Esophagus muscularis mucosa (tissue), 4 donors: ENCODE results near the gene CDCA5.

ENCODE experiments used
- EP300 ChIP-seq: sonication (generic); formaldehyde crosslinking; IDR thresholded peaks from one replicate; pipeline ENCODE4 v1.6.1; 2017; ENCODE audit warnings: antibody characterized with exemption
- POLR2A ChIP-seq: fragments of 450-650 bp; IDR thresholded peaks from one replicate; pipeline ENCODE4 v1.6.1; 2017; ENCODE audit warnings: antibody characterized with exemption, moderate library complexity, mild to moderate bottlenecking, low read depth
- POLR2AphosphoS5 ChIP-seq, 2 donors: sonication (generic); formaldehyde crosslinking; IDR thresholded peaks; one replicate each; pipeline ENCODE4 v1.6.1; 2017; ENCODE audit warnings: antibody characterized with exemption in 2 of 2
- TF ChIP-seq, protein P1 (sequence below), 3 experiments: fragments of 200-600 bp in 2 of 3; fragments of 450-650 bp in 1 of 3; sonication (generic) in 2 of 3; IDR thresholded peaks; one replicate each; pipeline ENCODE4 v1.5.1; 2017 to 2019; ENCODE audit warnings: antibody characterized with exemption in 3 of 3, mild to moderate bottlenecking in 2 of 3, moderate library complexity in 1 of 3

- TF ChIP-seq, protein P1, sequence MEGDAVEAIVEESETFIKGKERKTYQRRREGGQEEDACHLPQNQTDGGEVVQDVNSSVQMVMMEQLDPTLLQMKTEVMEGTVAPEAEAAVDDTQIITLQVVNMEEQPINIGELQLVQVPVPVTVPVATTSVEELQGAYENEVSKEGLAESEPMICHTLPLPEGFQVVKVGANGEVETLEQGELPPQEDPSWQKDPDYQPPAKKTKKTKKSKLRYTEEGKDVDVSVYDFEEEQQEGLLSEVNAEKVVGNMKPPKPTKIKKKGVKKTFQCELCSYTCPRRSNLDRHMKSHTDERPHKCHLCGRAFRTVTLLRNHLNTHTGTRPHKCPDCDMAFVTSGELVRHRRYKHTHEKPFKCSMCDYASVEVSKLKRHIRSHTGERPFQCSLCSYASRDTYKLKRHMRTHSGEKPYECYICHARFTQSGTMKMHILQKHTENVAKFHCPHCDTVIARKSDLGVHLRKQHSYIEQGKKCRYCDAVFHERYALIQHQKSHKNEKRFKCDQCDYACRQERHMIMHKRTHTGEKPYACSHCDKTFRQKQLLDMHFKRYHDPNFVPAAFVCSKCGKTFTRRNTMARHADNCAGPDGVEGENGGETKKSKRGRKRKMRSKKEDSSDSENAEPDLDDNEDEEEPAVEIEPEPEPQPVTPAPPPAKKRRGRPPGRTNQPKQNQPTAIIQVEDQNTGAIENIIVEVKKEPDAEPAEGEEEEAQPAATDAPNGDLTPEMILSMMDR (IDR thresholded peaks at IDR 0.05) = no peak
- TF ChIP-seq POLR2A (no peak), EP300 (no peak), POLR2AphosphoS5 (IDR thresholded peaks at IDR 0.05) (no peak)
Measured at GRCh38 chr11:65087216-65087615, 3.4 kb upstream of the CDCA5 start.
